Stimulated activated naive CD4-positive, alpha-beta T cell (primary cell): ENCODE results near the gene MYCBP2.
"Not testable (repeated sequence)": the region's sequence is repeated elsewhere in the genome, so short reads cannot be mapped to it uniquely, and the experiment has no call there.

Experiments used
- DNase-seq, 6 experiments: peaks; one replicate each; lab custom pipeline; 2025; lab: John Stamatoyannopoulos, UW

MYCBP2 gene

DNA sequence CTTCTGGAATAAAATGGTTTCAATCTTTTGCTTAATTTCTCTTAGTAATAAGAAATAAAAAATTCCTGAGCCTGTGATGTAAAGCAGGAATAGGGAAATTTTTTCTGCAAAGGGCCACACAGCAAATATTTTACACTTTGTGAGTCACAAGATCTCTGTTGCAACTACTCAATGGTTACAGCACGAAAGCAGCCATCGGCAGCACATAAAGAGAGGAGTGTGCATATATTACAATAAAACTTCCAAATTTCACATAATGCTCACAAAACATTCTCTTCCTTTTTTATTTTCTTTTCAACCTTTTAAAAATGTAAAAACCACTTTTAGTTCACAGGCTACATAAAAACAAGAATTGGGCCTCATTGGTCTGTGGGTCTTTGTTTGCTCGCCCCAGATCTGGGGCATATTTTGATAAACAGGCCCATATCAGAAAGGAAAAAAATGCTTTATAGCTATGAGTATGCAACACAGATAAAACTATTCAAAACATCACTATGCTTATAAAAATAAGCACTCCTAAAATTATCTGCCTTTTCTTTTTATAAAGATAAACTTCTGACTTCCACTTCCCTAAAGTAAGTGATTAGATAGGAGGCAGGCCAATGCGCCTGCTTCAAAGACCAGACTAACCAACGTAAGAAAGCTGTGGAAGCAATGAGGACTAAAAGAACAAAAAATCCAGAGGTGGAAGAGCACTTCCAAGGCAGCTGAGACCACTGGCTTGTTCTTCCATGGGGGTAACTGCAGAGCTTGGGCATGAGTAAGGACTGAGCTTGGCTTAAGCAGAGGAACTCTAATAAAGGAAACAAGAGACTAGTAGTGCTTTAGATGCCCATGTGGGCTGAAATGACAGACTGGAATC lies 26.5 kb downstream of the MYCBP2 start:
- no peak for DNase-seq

DNA sequence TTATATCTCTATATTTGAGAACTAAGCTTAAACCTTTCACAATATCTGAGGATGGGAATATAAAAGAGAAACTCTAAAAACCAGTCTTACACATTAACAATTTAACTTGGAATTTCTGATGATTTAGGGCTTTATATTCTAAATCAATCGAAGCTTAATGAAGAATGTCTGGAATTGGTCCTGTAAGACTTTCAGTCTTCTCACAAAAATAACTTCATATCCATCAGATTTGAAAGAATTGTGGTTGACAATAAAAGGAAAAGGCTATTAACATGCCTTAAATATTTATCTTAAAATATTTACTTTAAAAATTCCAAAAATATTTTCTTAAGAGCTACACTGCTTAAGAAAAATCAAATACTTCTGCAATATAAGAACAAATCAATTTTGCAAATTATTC lies 27.3 kb downstream of the MYCBP2 start:
- no peak for DNase-seq

DNA sequence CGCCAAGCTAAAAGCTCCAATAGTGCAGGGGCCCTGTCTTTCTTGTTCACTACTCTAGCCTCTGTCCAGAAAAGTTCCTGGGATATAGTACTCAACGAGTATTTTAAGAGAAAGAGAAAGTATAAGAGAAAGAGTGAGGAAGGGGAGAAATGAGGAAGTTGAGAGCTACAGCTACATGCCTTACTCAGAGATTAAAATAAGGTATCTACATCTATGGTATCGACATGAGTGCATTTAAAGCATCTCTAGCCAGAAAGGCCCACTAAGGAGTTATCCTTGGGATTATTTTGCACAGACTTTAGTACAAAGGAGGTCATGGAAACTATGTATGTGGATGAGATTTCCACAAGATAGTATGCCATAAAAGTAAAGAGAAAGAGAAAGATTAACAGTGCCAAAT lies 28.5 kb downstream of the MYCBP2 start:
- DNase-seq = no peak

DNA sequence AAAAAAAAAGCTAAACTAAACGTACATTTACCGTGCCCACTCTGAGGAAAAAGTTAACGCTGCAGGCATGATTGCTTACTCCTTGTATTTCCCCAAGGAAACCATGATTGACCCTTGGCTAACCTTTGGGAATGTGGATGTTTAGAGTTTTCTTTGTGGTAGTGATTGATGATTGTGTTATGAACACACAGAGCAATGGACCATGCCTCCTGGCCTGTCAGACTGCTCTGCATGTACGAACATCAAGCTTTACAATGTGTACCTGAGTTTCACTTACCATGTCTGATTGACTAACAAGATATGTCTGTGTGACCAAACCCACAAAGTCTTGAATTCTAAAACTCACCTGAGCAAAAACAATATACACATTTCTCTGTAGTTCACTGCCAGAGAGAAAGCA lies 35.1 kb downstream of the MYCBP2 start:
- DNase-seq = no peak

DNA sequence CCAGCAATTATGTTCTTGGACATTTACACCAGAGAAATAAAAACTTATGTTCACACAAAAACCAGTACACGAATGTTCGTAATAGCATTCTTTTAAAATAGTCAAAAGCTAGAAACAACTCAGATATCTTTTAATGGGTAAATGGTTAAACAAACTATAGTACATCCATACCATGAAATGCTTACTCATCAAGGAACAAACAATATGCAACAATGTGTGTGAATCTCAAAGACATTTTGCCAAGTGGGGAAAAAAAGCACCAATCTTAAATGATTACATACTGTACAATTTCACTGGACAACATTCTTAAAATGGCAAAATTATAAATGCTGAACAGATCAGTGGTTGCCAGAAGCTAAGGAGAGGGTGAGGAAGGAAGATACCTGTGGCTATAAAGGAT lies 36.6 kb downstream of the MYCBP2 start:
- DNase-seq = no peak

DNA sequence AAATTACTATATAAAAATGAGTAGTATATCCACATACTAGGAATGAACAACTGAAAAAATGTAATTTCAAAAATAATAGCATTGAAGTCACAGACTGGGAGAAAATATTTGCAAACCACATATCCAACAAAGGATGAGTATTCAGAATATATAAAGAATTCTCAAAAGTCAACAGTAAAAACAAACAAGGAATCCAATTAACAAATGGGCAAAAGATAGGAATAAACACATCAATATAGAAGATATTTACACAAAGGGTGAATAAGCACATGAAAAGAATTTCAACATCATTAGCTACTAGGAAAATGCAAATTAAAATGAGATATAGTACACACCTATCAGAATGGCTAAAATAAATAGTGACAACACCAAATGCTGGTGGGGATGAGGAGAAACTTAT lies 37.0 kb downstream of the MYCBP2 start:
- no peak for DNase-seq

DNA sequence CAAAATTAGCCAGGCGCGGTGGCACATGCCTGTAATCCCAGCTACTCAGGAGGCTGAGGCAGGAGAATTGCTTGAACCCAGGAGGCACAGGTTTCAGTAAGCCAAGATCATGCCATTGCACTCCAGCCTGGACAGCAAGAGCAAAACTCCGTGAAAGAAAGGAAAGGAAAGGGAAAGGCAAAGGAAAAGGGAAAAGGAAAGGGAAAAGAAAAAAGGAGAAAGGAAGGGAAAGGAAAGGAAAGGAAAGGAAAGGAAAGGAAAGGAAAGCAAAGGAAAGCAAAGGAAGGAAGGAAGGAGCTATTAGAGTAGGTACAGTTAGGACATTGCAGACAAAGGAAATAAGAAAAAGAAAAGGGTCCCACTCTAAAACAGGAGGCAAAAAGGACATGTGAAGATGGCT lies 41.3 kb downstream of the MYCBP2 start:
- DNase-seq = not testable (repeated sequence)

DNA sequence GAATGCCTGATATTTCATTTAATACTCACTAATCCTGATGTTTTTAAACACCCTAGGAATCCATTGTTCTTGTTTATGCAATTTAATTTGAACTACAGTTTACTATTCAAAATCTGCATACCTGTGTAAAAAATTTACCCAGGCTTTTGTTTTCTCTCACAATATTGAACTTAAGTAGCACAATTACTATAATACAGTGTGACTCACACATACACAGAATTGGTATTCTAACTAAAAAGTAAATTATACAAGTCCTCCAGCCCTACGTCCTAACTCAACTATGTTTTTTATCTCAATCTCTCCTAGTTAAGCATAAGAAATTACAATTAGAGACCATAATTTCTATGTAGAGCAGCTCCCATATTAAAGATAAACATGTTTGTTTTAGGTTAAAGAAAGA lies 41.8 kb downstream of the MYCBP2 start:
- DNase-seq = no peak

DNA sequence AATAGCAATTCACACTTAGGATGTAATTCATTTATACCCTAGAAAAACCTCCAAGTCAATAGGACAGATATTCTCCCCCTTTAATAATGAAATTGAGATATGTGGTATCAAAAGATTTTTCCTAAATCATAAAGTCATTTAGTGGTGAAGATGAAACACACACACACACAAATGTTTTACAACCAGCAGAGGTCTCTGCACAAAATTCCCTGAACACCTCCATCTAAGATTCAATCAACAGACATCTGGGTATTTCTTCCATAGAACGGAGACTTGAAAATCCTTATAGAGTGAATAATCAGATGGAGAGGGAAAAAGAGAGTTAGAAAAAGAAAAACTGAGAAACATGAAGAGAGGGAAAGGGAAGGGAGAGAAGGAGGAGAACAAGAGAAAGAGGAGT lies 52.8 kb downstream of the MYCBP2 start:
- DNase-seq = no peak

DNA sequence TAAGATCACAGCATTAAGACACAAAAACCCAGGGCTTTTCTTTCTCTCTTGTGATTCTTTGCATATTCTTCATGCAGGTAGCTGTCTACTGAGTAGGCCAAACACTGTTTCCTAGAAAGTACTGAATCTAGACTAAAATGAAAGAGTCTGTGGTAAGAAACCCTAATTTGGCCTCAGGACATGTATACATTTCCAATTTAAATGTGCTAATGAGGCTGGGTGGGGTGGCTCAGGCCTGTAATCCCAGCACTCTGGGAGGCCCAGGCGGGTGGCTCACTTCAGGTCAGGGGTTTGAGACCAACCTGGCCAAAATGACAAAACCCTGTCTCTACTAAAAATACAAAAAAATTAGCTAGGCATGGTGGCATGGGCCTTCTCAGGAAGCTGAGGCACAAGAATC lies 57.8 kb downstream of the MYCBP2 start:
- no peak for DNase-seq

DNA sequence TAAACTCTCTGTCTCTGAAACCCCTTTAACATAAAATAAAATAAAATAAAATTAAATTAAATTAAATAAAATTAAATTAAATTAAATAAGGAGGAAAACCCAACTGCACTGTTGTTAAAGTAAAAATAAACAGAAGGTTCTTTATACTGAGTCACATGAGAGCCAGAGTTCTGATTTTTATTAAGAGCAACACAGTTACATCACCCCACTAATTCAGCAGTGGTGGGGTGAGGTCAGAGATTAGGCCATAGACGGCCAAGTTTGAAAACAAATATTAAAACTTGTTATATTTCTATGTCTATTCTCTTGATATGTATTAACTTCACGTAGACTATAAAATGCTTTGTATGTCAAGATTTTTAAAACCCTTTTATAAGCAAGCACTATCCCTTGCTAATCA lies 59.5 kb downstream of the MYCBP2 start:
- no peak for DNase-seq

DNA sequence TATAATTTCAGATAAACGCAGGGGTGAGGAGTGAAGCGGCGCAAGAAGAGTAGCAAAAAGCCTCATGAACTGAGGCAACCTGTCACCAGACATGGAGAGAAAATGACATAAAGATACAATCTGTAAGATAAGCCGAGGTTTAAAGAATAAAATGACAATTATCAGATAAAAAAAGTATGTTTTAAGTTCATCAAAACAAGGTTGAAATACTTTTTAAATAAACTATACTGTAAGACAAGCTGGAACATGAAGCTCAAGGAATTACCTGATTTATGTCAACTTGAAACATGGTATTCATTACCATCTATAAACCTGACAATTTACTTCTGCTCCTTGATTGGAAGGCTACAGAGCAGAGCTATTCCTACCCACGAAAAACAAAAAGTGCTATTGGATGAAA lies 61.6 kb downstream of the MYCBP2 start:
- DNase-seq = no peak

DNA sequence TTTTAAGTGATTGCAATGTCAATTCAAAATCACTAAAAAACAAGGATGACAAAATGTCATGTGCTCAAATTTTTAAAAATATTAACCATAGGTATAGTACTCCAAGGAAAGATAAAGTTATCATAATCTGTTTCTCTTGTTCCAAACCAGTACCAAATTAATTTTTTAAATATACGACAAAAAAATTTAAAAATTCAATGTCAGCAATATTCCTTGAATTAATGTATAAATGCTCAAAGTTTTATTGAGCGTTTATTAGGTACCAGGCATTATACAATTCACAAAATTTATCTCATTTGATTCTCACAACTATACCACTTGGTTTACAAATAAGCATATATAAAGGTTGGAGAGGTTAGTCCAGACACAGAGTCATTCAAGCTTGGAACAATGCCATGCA lies 64.7 kb downstream of the MYCBP2 start:
- no peak for DNase-seq

DNA sequence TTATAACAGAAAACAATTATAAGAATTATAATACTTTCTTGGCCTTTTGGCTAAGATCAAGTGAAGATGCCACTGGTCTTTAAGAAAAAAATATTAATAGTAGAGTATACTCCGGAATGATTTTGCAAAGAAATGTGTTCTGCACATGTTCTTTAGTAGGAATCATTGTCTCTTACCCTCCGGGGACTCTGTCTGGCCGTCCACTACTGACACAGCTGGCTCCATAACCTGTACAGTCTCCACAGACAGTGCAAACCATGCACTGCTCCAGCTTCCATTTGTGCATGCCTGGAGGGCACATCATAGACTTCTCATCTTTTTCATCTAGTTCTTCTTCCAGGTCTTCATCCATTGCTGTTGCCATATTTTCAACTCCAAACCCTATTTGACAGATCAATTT lies 75.9 kb downstream of the MYCBP2 start:
- DNase-seq = no peak

DNA sequence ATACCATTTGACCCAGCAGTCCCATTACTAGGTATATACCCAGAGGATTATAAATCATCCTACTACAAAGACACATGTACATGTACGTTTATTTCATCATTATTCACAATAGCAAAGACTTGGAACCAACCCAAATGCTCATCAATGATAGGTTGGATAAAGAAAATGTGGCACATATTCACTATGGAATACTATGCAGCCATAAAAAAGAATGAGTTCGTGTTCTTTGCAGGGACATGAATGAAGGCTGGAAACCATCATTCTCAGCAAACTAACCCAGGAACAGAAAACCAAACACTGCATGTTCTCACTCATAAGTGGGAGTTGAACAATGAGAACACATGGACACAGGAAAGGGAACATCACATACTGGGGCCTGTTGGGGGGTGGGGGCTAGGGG lies 81.7 kb downstream of the MYCBP2 start:
- DNase-seq = not testable (repeated sequence)

DNA sequence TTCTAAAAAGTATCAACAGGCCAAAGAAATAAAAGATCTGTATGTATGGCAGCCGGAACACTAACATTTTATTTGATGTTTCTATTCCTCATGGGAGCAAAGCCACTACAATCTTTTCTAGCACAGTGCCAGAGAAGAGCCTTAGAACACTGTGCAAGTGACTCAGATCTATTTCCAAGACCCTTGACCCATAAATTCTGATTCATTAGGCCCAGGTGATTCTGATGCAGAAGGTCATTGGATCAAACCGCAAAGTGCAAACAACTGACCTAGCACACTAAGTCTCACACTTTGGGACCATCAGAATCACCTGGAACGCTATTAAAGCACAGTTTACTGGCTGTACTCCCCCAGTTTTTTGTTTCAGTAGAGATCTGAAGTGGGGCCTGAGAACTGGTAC lies 87.6 kb downstream of the MYCBP2 start:
- no peak for DNase-seq

DNA sequence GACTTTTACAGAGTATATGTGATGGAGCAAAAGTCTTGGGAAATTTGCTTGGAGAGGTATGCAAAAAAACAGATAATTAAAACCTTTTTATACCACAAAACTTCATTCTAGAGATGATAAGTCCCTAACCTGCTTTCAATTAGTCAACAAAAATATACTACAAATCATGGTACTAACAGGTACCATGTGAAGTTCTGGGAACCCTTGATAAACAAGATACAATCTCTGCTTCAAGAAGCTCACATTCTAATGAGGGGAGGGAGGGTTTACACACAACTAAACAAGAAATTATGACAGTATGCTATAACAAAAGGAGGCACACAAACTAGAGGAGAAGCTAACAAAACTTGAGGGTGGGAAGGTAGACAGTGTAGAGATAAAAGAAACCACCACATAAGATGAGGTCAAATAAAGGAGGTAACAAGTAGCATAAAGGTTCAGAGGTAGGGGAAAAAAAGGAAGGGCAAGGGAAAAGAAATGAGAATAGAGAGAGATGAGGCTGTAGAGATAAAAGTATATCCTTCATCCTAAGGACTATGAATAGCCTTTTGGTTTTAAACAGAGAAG lies 91.4 kb downstream of the MYCBP2 start:
- no peak for DNase-seq

DNA sequence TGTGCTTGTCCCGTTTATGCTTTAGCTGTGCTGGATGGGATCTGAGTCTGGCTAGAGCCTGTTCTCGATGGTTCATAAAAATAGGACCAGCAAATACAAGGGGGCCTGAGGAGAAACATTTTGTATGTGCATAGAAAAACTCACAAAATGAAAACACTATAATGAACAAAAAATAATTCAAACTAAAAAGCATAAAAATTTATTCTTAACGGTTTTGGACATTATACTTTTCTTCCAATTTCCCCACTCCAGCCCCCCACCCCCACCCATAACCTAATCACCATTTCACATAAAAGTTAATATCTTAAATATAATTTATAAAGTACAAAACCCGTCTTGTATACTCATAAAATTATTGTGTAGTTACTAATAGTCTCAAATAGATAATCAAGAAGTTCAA lies 93.7 kb downstream of the MYCBP2 start:
- DNase-seq = no peak

DNA sequence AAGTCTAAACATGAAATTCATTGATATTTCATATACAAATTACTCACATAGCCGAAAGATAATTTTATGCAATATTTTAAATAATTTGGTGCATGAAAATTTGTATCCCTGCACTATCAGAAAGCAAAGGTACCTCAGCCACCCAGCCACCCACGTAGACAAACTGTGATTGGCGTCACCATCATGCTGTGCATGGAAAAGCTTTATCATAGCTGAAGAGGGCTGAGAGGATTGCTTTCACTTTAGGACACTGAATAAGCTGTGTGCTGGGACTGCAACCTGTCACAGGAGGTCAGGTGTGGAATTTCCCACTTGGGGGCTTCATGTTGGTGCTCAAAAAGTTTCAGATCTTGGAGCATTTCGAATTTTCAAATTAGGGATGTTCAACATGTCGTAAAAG lies 96.3 kb downstream of the MYCBP2 start:
- DNase-seq = no peak

DNA sequence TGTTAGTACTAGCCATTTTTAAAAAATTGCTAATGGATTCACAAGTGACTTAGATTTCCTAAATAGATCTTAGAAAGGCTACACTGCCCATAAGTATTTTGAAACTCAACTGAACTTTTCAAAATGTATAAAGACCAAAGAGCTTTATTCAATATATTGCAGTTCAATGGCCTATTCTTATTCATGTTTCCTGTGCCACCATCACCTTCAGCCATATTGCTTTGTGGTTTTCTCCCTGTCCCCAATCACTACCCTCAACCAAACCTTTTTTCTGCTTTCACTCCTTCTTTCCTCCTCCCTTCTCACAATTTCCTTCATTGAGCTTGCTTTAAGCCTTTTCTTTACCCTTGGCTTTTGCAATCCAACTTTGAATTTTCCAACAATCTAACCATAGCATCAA lies 100.9 kb downstream of the MYCBP2 start:
- no peak for DNase-seq

DNA sequence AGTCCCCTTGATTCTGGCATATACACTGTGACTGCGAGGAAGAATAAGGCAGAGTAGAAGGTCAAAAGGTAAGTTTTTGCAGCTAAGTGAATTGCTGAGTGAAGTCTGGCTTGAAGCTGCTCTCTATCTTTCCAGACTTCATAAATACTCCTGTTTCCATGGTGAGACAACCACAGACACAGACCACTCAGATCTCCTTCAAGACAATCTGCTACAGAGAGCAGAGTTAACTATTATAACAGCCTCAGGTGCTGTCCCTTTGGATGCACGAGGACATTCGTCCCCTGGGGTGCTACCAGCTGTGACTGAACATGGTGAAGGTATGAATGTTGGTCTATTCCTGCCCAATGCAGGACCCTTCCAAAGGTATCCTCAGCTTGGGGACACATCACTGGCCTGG lies 104.0 kb downstream of the MYCBP2 start:
- DNase-seq = no peak

DNA sequence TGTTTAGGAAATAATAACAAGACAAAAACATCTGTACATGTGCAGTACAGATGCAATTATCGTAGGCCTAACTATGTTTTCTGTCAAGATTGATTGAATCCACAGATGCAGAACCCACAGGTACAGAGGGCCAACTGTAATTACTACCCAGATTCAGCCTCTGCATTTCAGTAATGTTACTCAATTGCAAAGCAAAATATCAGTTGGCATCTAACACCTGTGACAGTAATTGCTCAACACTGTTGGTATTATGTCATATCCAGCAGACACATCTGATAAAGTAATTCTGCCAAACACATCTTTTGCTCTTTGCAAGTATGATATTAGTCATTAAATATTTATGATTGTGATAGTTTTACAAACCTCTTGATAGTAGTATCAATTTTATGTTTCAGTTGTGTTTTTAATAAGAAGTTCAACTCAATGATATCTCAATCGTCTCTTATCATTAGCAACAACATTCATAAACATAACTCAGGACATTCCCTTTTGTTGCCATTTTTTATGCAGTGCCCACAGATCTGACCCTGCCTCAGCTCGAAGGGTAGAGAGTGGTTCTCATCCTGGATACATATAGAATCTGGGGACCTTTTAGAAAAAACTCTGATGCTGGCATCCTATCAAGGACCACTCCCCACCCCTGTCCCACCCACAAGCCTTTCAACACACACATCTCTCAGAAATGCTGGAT lies 104.7 kb downstream of the MYCBP2 start:
- no peak for DNase-seq

DNA sequence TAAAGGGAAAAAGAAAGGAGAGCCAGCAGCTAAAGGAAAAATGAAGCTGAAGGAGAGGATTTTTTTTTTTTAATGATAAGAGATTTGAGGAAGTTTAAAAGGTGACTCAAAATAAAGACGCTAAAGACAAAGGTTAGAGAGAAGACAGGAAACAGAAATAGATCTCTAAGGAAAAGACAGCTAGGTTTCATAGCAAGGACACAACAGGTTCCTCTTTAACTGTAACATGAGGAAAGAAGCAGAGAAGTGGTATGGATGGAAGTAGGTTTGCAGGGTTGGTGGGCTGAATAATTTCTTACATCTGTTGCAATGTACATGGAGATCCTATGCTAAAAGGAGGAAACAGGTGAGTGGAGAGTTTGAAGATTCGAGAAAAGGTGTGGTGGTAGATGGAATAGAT lies 107.5 kb downstream of the MYCBP2 start:
- no peak for DNase-seq
